Fibroblast of skin of back (primary cell): ENCODE measurements around the gene SSBP4.

Source experiments
- DNase-seq: peaks from one replicate; pipeline ENCODE4 v3.0.0-alpha.2; 2013

SSBP4 gene

GRCh38 chr19:18421371-18421959 lies 2.3 kb downstream of the SSBP4 start:
- DNase-seq: no peak

GRCh38 chr19:18422530-18423191 lies 3.5 kb downstream of the SSBP4 start:
- no peak for DNase-seq

- no peak for DNase-seq
Observed at GRCh38 chr19:18423258-18424020, 4.2 kb downstream of the SSBP4 start.

- no peak for DNase-seq
Observed at GRCh38 chr19:18424122-18424889, 5.1 kb downstream of the SSBP4 start.

- no peak for DNase-seq
Observed at GRCh38 chr19:18424890-18425514, 5.8 kb downstream of the SSBP4 start.

GRCh38 chr19:18425515-18426415 lies 6.6 kb downstream of the SSBP4 start:
- DNase-seq: peak; percentile 80

GRCh38 chr19:18426416-18426767 lies 7.2 kb downstream of the SSBP4 start:
- DNase-seq: no peak

GRCh38 chr19:18427080-18427742 lies 8.0 kb downstream of the SSBP4 start:
- no peak for DNase-seq

GRCh38 chr19:18427743-18428113 lies 8.5 kb downstream of the SSBP4 start:
- DNase-seq: no peak

GRCh38 chr19:18428173-18428786 lies 9.1 kb downstream of the SSBP4 start:
- no peak for DNase-seq

- DNase-seq: peak; percentile 92
Observed at GRCh38 chr19:18428787-18429674, 9.8 kb downstream of the SSBP4 start.

- DNase-seq: no peak
Observed at GRCh38 chr19:18429717-18430416, 10.7 kb downstream of the SSBP4 start.

- DNase-seq: no peak
Observed at GRCh38 chr19:18430417-18431144, 11.4 kb downstream of the SSBP4 start.

GRCh38 chr19:18431351-18432197 lies 12.4 kb downstream of the SSBP4 start:
- no peak for DNase-seq

- no peak for DNase-seq
Observed at GRCh38 chr19:18432275-18433014, 13.2 kb downstream of the SSBP4 start.

GRCh38 chr19:18433015-18433691 lies 14.0 kb downstream of the SSBP4 start:
- no peak for DNase-seq
